ENCODE measurements around the gene SPECC1.

SPECC1 gene

GRCh38 chr17:20208717-20209116 is 199.6 kb downstream of the SPECC1 start:
- H3K4me3 ChIP-seq (ENCODE audit: low read depth, low read length), result no peak overlapping the region
- TF ChIP-seq CTCF (IDR thresholded peaks at IDR 0.05; ENCODE audit: control insufficient read depth, extremely low read depth, insufficient read depth), result no peak
- no peak for DNase-seq (ENCODE audit: low read depth)

GRCh38 chr17:20210180-20210579 is 201.0 kb downstream of the SPECC1 start:
- H3K4me3 ChIP-seq (ENCODE audit: low read depth, low read length), result no peak overlapping the region
- no peak for TF ChIP-seq CTCF (IDR thresholded peaks at IDR 0.05; ENCODE audit: control insufficient read depth, extremely low read depth, insufficient read depth)
- DNase-seq (ENCODE audit: low read depth), result no peak

- no peak overlapping the region for H3K4me3 ChIP-seq (ENCODE audit: low read depth, low read length)
- TF ChIP-seq CTCF (IDR thresholded peaks at IDR 0.05; ENCODE audit: control insufficient read depth, extremely low read depth, insufficient read depth), result no peak
- DNase-seq (ENCODE audit: low read depth), result no peak
These were observed 201.5 kb downstream of the SPECC1 start for GRCh38 chr17:20210614-20211013.

GRCh38 chr17:20211246-20211645 is 202.1 kb downstream of the SPECC1 start:
- no peak for DNase-seq (ENCODE audit: low read depth)
- H3K4me3 ChIP-seq (ENCODE audit: low read depth, low read length), result no peak overlapping the region
- no peak for TF ChIP-seq CTCF (IDR thresholded peaks at IDR 0.05; ENCODE audit: control insufficient read depth, extremely low read depth, insufficient read depth)

- TF ChIP-seq CTCF (IDR thresholded peaks at IDR 0.05; ENCODE audit: control insufficient read depth, extremely low read depth, insufficient read depth), result no peak
- no peak for DNase-seq (ENCODE audit: low read depth)
- no peak overlapping the region for H3K4me3 ChIP-seq (ENCODE audit: low read depth, low read length)
These were observed 204.3 kb downstream of the SPECC1 start for GRCh38 chr17:20213449-20213848.

- H3K4me3 ChIP-seq (ENCODE audit: low read depth, low read length), result no peak overlapping the region
- TF ChIP-seq CTCF (IDR thresholded peaks at IDR 0.05; ENCODE audit: control insufficient read depth, extremely low read depth, insufficient read depth), result no peak
- no peak for DNase-seq (ENCODE audit: low read depth)
These were observed 205.6 kb downstream of the SPECC1 start for GRCh38 chr17:20214794-20215193.

DNA sequence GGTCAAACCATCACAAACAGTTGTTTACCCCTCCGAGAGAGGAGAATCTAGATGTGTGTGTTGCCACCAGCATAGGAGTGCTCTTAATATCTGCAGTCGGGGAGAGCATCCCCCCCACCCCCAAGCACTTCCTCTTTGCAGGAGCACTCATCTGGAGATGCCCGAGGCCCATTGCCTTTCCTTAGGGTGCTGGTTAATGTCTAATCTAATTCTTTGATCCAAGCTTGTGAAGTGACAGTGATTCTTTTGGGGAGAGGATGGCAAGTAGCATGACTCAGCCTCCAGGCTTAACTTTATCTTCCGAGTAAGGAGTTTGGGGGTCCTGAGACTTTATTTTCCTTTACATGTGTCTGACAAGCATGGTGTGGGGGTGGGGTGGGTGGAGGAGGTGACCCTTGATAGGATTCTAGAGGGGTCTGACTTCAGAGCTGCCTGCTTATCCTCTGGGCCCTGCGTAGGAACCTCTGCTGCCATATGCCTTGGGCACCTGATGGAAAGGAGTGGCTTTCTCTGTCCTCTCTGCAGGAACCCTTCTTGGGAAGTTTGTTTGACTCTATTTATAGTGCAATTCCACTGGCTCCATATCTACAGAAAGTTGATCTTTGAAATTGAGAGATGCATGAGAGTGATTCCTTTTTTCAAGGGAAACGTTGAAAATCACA is 207.1 kb downstream of the SPECC1 start:
- DNase-seq (ENCODE audit: low read depth), result no peak
- H3K4me3 ChIP-seq (ENCODE audit: low read depth, low read length), result no peak overlapping the region
- TF ChIP-seq CTCF (IDR thresholded peaks at IDR 0.05; ENCODE audit: control insufficient read depth, extremely low read depth, insufficient read depth), result no peak
